Limb (tissue), 2 donors: ENCODE data around the gene LYPD5.
"Not testable (repeated sequence)": the region's sequence is repeated elsewhere in the genome, so short reads cannot be mapped to it uniquely, and the experiment has no call there.

ENCODE experiments used
- DNase-seq, 2 donors: peaks; one replicate each; pipeline ENCODE4 v3.0.0-alpha.2; 2016; ENCODE audit errors: extremely low spot score in 2 of 2

The LYPD5 gene

GRCh38 chr19:43802216-43802951 is at the start of gene LYPD5:
LYPD5 (minus strand) TSS chr19:43802447; CDS start chr19:43802380, 67 bp downstream.
- DNase-seq: no peak

- no peak for DNase-seq
These were observed 46.6 kb upstream of the LYPD5 start for GRCh38 chr19:43848821-43849220.

- no peak for DNase-seq
These were observed 45.6 kb upstream of the LYPD5 start for GRCh38 chr19:43847884-43848283.

- DNase-seq: no peak
These were observed 45.0 kb upstream of the LYPD5 start for GRCh38 chr19:43847246-43847645.

- DNase-seq: no peak
These were observed 39.8 kb upstream of the LYPD5 start for GRCh38 chr19:43842007-43842406.

- no peak for DNase-seq
These were observed 36.9 kb upstream of the LYPD5 start for GRCh38 chr19:43839139-43839538.

GRCh38 chr19:43826787-43827754 is 24.8 kb upstream of the LYPD5 start, which contains the start of gene ZNF283:
ZNF283 (plus strand) TSS chr19:43827321; CDS start chr19:43833505, 6,184 bp downstream.
- DNase-seq: peak; percentile 88 to 94

GRCh38 chr19:43824572-43824971 is 22.3 kb upstream of the LYPD5 start:
- DNase-seq: not testable (repeated sequence)

GRCh38 chr19:43823856-43824255 is 21.6 kb upstream of the LYPD5 start:
- not testable (repeated sequence) for DNase-seq

- DNase-seq: no peak
These were observed 18.6 kb upstream of the LYPD5 start for GRCh38 chr19:43820884-43821215.

- DNase-seq: peak; percentile 13 to 38
These were observed 18.0 kb upstream of the LYPD5 start for GRCh38 chr19:43820098-43820883.

- DNase-seq: no peak
These were observed 16.3 kb upstream of the LYPD5 start for GRCh38 chr19:43818500-43818899.

GRCh38 chr19:43817454-43817853 is 15.2 kb upstream of the LYPD5 start:
- not testable (repeated sequence) for DNase-seq

- DNase-seq: no peak
These were observed 12.6 kb upstream of the LYPD5 start for GRCh38 chr19:43814663-43815352.

- no peak for DNase-seq
These were observed 10.4 kb upstream of the LYPD5 start for GRCh38 chr19:43812688-43813087.

- no peak for DNase-seq
These were observed 10.0 kb upstream of the LYPD5 start for GRCh38 chr19:43812259-43812658.

- DNase-seq: no peak
These were observed 9.6 kb upstream of the LYPD5 start for GRCh38 chr19:43811837-43812236.

- peak in 1 of 2 donors; percentile 27 for DNase-seq
These were observed 7.8 kb upstream of the LYPD5 start for GRCh38 chr19:43809762-43810696.

- DNase-seq: no peak
These were observed 5.4 kb upstream of the LYPD5 start for GRCh38 chr19:43807651-43808050.

- DNase-seq: no peak
These were observed 4.6 kb upstream of the LYPD5 start for GRCh38 chr19:43806848-43807247.
